Muscle layer of colon (tissue), 2 donors: ENCODE data around the gene LDB1.

Experiments used
- H3K27ac ChIP-seq: one replicate; pipeline ENCODE4 v1.7.0; 2013; ENCODE audit warnings: low read depth, mild to moderate bottlenecking, low read length, moderate library complexity
- H3K27me3 ChIP-seq, 2 donors: one replicate each; pipeline ENCODE4 v1.7.0; 2013; ENCODE audit warnings: low read length in 2 of 2, mild to moderate bottlenecking in 2 of 2; ENCODE audit not compliant: insufficient read depth in 2 of 2, control insufficient read depth in 1 of 2
- H3K36me3 ChIP-seq: one replicate; pipeline ENCODE4 v1.7.0; 2013; ENCODE audit warnings: mild to moderate bottlenecking, low read length; ENCODE audit not compliant: insufficient read depth
- H3K4me1 ChIP-seq: one replicate; pipeline ENCODE4 v1.7.0; 2013; ENCODE audit warnings: mild to moderate bottlenecking, low read length; ENCODE audit not compliant: insufficient read depth
- H3K4me3 ChIP-seq, 2 donors: one replicate each; pipeline ENCODE4 v1.7.0; 2013; ENCODE audit warnings: low read length in 2 of 2, low read depth in 1 of 2, mild to moderate bottlenecking in 1 of 2, moderate library complexity in 1 of 2
- H3K9ac ChIP-seq: one replicate; pipeline ENCODE4 v1.7.0; 2013; ENCODE audit warnings: low read length
- H3K9me3 ChIP-seq: one replicate; pipeline ENCODE4 v1.7.0; 2013; ENCODE audit warnings: mild to moderate bottlenecking, low read length
- donor health status: abdominal sarcoma.
- donor health status: Adenocarcinoma of cecum.

The LDB1 gene

DNA sequence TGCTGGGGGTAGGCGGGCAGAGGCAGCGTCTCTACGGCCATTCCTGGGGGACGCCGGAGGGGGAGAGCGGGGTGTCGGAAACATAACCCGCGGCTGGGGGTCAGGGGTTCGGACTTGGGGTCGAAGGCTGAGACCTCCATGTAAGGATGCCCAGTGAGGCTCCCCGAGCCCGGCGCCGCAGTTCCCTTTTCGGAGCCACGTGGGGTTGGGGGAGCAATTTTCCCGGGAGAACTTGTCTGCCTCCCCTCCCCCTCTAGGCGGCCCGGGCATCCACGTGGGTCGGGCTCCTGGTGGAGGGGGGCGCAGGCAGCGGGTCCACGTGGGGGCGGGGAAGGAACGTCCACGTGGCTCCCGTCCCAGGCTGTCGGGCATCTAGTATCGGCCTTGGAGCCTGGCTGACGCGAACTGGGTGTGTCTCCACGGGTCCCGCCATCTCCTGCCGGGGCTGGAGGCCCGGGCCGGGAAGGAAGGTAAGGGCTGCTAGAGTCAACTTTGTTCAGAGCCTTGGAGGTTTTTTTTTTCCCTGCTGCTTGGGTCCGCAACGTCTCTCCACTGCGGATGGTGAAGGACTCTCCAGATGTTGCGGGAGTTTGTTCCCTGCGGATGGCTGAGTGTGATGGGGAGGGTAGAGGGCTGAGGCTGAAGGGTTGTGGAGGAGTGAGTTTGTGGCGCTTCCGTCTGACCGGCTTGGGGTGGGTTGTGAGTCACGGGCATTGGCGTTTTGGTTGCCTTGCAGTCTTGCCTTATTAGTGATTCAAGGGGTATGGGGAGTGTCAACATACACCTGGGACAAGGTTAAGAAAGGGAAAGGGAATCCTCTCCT, 13.4 kb upstream of the LDB1 start:
- Histone ChIP-seq H3K36me3 (peaks cover 8% of the 10 kb centered on the region), H3K4me1 (peaks cover 30% of the 10 kb centered on the region), H3K4me3 (peak overlapping the region; percentile 55 to 87), H3K27ac (peak overlapping the region; percentile 94), H3K27me3 (no peaks in the 10 kb centered on the region), H3K9me3 (no peaks in the 10 kb centered on the region), H3K9ac (peak overlapping the region; percentile 83)

DNA sequence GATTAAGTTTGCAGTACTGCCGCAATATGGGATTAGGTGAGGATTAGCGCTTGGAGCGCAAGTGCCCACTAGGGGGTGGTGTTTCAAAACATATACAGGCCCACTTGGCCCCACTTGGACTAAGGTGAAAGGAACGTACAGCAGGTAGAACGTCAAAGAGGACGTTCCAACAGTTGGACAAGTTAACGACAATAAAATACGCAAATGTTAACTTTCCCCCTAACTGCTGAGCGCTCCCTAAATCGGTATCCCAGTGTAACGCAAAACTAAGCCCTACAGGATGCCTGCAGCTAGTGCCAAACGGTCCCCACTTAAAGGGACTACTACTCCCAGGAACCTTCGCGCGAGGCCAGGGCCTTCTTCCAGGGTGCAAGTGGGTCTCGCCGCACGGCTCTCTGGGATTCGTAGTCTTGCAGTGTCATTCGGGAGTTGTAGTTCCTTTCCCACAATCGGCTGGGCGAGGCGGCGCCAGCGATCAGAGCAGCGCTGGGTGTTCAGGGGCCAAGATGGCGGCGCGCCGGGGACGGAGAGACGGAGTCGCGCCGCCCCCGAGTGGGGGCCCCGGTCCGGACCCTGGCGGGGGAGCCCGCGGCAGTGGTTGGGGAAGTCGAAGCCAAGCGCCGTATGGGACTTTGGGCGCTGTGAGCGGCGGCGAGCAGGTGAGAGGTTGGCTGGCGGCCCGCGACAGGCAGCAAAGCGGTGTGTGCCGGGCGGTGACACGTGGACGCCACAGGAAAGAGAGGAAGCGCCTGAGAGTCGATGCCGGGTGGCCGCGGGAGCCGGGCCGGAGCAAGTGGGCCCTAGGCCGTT, 12.6 kb upstream of the LDB1 start, which contains the start of gene PPRC1:
PPRC1 (plus strand) TSS at position 478 of the 810 bp plus-strand sequence; CDS start at position 507, 29 bp downstream.
- no peaks in the 10 kb centered on the region for H3K27me3 ChIP-seq
- no peaks in the 10 kb centered on the region for H3K36me3 ChIP-seq
- peak within 1 kb of the TSS; percentile 55 to 87 for H3K4me3 ChIP-seq
- peaks cover 30% of the 10 kb centered on the region for H3K4me1 ChIP-seq
- H3K9ac ChIP-seq: peak within 1 kb of the TSS; percentile 83
- H3K27ac ChIP-seq: peak within 1 kb of the TSS; percentile 94
- no peaks in the 10 kb centered on the region for H3K9me3 ChIP-seq

- peak overlapping the region; percentile 55 to 87 for H3K4me3 ChIP-seq
- H3K4me1 ChIP-seq: peaks cover 30% of the 10 kb centered on the region
- H3K9me3 ChIP-seq: no peaks in the 10 kb centered on the region
- no peak overlapping the region for H3K9ac ChIP-seq
- H3K27me3 ChIP-seq: no peaks in the 10 kb centered on the region
- H3K27ac ChIP-seq: peak overlapping the region; percentile 94
- no peaks in the 10 kb centered on the region for H3K36me3 ChIP-seq
These were observed 12.0 kb upstream of the LDB1 start for GRCh38 chr10:102132193-102132562.

DNA sequence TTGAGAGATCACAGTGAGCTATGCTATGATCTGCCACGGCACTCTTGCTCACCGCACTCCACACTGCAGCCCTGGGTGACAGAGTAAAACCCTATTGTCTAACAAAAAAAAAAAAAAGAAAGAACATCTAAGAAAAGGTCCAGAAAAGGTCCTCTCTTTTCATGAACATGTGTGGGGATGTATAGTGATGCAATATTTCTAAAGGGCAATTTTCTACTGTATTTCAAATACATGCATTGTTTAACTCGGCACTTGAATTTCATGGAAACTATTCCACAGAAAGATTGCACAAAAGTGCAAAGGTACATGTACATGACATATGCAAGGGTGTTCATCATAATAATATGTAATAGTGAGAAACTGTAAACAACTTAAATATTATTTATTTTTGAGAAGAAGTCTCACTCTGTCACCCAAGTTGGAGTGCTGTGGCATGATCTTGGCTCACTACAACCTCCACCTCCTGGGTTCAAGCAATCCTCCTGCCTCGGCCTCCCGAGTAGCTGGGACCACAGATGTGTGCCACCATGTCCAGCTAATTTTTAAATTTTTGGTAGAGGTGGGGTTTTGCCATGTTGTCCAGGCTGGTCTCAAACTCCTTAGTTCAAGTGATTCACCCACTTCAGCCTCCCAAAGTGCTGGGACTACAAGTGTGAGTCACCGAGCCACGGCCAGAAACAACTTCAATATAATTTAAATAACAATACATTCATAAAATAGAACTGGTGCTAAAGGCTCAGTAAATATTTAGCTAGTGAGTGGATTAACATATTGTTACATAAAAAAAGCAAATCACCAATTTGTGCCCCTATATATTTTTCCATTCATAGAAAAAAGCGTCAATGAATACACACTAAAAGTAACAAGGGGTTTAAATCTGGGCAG, 11.4 kb upstream of the LDB1 start:
- Histone ChIP-seq H3K36me3 (no peaks in the 10 kb centered on the region), H3K9ac (no peak overlapping the region), H3K4me1 (peaks cover 24% of the 10 kb centered on the region), H3K27ac (peak overlapping the region; percentile 94), H3K4me3 (no peak overlapping the region), H3K27me3 (no peaks in the 10 kb centered on the region), H3K9me3 (no peaks in the 10 kb centered on the region)

DNA sequence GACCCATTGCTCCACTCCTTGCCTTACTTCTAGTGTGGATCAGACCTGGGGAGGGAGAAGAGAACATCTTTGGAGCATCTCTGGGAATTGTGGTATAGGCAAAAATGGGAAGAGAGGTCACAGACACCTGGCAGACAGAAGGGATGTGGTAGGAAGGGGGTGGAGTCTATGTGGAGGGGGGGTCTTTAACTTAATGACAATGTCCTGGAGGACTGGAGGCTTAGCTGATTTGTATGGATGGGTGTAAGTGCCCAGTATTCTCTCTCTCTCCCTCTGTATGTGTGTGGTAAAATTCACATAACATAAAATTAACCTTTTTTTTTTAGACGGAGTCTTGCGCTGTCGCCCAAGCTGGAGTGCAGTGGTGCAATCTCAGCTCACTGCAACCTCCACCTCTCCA, 3.1 kb upstream of the LDB1 start:
- no peaks in the 10 kb centered on the region for H3K9me3 ChIP-seq
- H3K9ac ChIP-seq: no peak overlapping the region
- no peaks in the 10 kb centered on the region for H3K27me3 ChIP-seq
- H3K4me3 ChIP-seq: no peak overlapping the region
- H3K4me1 ChIP-seq: peaks cover 26% of the 10 kb centered on the region
- H3K27ac ChIP-seq: no peak overlapping the region
- H3K36me3 ChIP-seq: no peaks in the 10 kb centered on the region

DNA sequence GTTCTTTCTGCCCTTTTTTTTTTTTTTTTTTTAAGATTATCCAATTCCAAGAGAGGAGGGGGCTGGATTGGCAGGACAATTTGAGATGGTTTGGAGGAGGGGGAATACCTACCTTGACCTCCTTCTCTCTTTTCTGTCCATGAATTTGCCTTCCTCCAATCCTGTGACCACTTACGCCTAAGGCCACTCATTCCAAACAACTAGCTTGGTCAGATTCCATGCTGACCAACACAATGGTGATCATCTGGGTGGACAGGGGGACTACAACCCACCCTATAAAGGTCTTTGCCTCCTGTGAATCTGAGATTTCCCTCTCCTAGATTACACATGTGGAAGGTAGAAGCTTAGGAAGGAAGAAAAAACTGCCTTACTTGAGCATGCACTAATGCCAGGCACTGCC, 2.3 kb upstream of the LDB1 start:
- Histone ChIP-seq H3K4me1 (peaks cover 33% of the 10 kb centered on the region), H3K4me3 (no peak overlapping the region), H3K9ac (peak overlapping the region; percentile 32), H3K27me3 (no peaks in the 10 kb centered on the region), H3K36me3 (no peaks in the 10 kb centered on the region), H3K27ac (peak overlapping the region; percentile 99), H3K9me3 (no peaks in the 10 kb centered on the region)

GRCh38 chr10:102121739-102122372, 1.7 kb upstream of the LDB1 start:
- no peaks in the 10 kb centered on the region for H3K36me3 ChIP-seq
- peaks cover 39% of the 10 kb centered on the region for H3K4me1 ChIP-seq
- H3K9me3 ChIP-seq: no peaks in the 10 kb centered on the region
- H3K27ac ChIP-seq: peak overlapping the region; percentile 99
- H3K4me3 ChIP-seq: peak overlapping the region in 1 of 2 donors; percentile 91
- H3K27me3 ChIP-seq: no peaks in the 10 kb centered on the region
- H3K9ac ChIP-seq: peak overlapping the region; percentile 93

DNA sequence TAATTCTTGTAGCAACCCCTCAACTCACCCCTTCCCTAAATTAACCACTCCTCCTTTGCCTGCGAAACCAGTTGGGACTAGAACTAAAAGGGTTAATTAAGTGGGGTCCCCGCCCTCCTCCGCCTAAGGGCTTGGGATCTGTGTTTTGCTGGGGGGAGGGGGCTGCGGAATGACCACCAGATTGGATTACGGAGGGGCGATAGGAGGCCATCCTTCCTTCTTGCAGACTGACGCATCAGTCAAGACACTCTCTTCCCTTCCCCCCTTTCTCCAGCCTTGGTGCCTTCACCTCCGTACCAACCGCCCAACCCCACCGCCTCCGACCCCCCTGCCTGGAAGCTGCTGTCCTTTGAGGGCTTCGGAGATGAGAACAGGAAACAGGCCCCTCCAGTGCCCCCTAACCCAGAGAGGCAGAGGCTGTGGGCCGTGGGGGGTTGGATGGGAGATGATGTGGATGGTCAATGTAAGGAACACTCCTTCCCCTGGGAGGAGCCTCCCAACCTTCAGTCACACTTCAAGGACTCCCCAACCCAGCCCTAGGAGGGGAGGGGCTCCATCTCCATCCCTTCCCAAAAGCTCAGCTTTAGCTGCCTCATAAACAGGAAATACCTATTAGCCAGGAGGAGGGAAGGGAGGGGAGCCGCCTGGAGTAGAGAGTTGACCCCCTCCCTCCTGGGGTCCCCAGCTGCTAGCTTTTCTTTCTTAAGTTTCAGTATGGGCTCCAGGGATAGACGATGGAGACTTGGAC, 997 bp upstream of the LDB1 start:
- Histone ChIP-seq H3K27ac (peak overlapping the region; percentile 99), H3K4me1 (peaks cover 46% of the 10 kb centered on the region), H3K9ac (peak overlapping the region; percentile 93), H3K9me3 (no peaks in the 10 kb centered on the region), H3K36me3 (no peaks in the 10 kb centered on the region), H3K4me3 (peak overlapping the region; percentile 51 to 91), H3K27me3 (no peaks in the 10 kb centered on the region)

- Histone ChIP-seq H3K27me3 (no peaks in the 10 kb centered on the region), H3K36me3 (no peaks in the 10 kb centered on the region), H3K4me1 (peaks cover 56% of the 10 kb centered on the region), H3K9me3 (no peaks in the 10 kb centered on the region), H3K9ac (peak overlapping the region; percentile 97), H3K27ac (peak overlapping the region; percentile 99), H3K4me3 (peak overlapping the region; percentile 51 to 89)
These were observed 589 bp downstream of the LDB1 start for GRCh38 chr10:102119417-102120141.

GRCh38 chr10:102118867-102119266, 1.3 kb downstream of the LDB1 start:
- Histone ChIP-seq H3K36me3 (no peaks in the 10 kb centered on the region), H3K9me3 (no peaks in the 10 kb centered on the region), H3K4me1 (peaks cover 58% of the 10 kb centered on the region), H3K9ac (peak overlapping the region; percentile 63), H3K27ac (peak overlapping the region; percentile 99), H3K27me3 (no peaks in the 10 kb centered on the region), H3K4me3 (peak overlapping the region; percentile 51 to 89)
